H1 (cell line): ENCODE measurements around the gene BCAS3. TPM values are rescaled to one million over a fixed set of nuclear protein-coding genes. Genes with fewer than 3 reads are reported as not detected.

Experiments used
- CTCF ChIA-PET: fragments of 300-600 bp; sonication (Branson Sonifier 250); formaldehyde crosslinking; loops from one replicate; lab custom pipeline; 2021; ENCODE audit not compliant: partially characterized antibody; lab: Charles Lee
- POLR2A ChIA-PET: fragments of 300-600 bp; sonication (Branson Sonifier 250); formaldehyde crosslinking; loops from one replicate; lab custom pipeline; 2021; ENCODE audit warnings: inconsistent platforms; ENCODE audit not compliant: partially characterized antibody; lab: Charles Lee
- DNase-seq, 2 experiments: peaks; one replicate each; pipeline versions ENCODE4 v3.0.0 to v3.0.0-alpha.2; 2010 to 2022; ENCODE audit warnings: low spot score in 2 of 2, low read depth in 1 of 2, mixed read lengths in 1 of 2
- FAIRE-seq: peaks from 2 replicates; lab custom pipeline; 2011; peaks lifted over from hg19 to GRCh38; lab: Jason Lieb, UNC
- H2AFZ ChIP-seq: 2 replicates; pipeline ENCODE4 v1.8.1; 2012; ENCODE audit warnings: low read length, inconsistent platforms
- H2AK5ac ChIP-seq: 2 replicates; pipeline ENCODE4 v1.6.1; 2013; ENCODE audit warnings: low read depth, low read length
- H2BK120ac ChIP-seq: replicated peaks from 2 replicates; pipeline ENCODE3; 2013; ENCODE audit warnings: low read depth, low read length, inconsistent platforms
- H2BK12ac ChIP-seq: 2 replicates; pipeline ENCODE4 v1.6.1; 2013; ENCODE audit warnings: low read depth, low read length
- H2BK15ac ChIP-seq: 2 replicates; pipeline ENCODE4 v1.6.1; 2013; ENCODE audit warnings: low read length
- H2BK20ac ChIP-seq: 2 replicates; pipeline ENCODE4 v1.6.1; 2013; ENCODE audit warnings: low read length
- H2BK5ac ChIP-seq: 2 replicates; pipeline ENCODE4 v1.6.1; 2013; ENCODE audit warnings: low read depth, low read length
- H3K14ac ChIP-seq: 2 replicates; pipeline ENCODE4 v1.6.1; 2013; ENCODE audit warnings: inconsistent platforms; ENCODE audit not compliant: insufficient read length
- H3K18ac ChIP-seq: 2 replicates; pipeline ENCODE4 v1.6.1; 2013; ENCODE audit warnings: low read length; ENCODE audit errors: extremely low read depth
- H3K23ac ChIP-seq: 2 replicates; pipeline ENCODE4 v1.6.1; 2013; ENCODE audit warnings: inconsistent platforms; ENCODE audit not compliant: insufficient read length
- H3K23me2 ChIP-seq: 2 replicates; pipeline ENCODE4 v1.6.1; 2013; ENCODE audit warnings: low read depth, low read length
- H3K27ac ChIP-seq: 2 replicates; pipeline ENCODE4 v1.6.1; 2011; ENCODE audit warnings: low read depth, low read length, inconsistent platforms
- H3K27me3 ChIP-seq, 4 experiments: replicated peaks in 1 of 4; 1 replicate in 1 of 4; 2 replicates in 3 of 4; pipeline versions ENCODE4 v1.6.1 to v1.8.1; 2011 to 2013; ENCODE audit warnings: low read length in 3 of 4, mild to moderate bottlenecking in 3 of 4, inconsistent platforms in 2 of 4, mixed read lengths in 2 of 4, moderate library complexity in 1 of 4; ENCODE audit not compliant: control insufficient read depth in 3 of 4, insufficient read depth in 3 of 4; ENCODE audit errors: extremely low read depth in 1 of 4
- H3K36me3 ChIP-seq, 4 experiments: 2 replicates each; pipeline versions ENCODE4 v1.6.1 to v1.8.1; 2011 to 2013; ENCODE audit warnings: mild to moderate bottlenecking in 4 of 4, low read length in 3 of 4, moderate library complexity in 2 of 4, control low read depth in 1 of 4, inconsistent platforms in 1 of 4; ENCODE audit not compliant: insufficient read depth in 4 of 4, control insufficient read depth in 2 of 4
- H3K4ac ChIP-seq: replicated peaks from 2 replicates; pipeline ENCODE3; 2013; ENCODE audit warnings: low read length, low read depth, mixed read lengths, inconsistent platforms; ENCODE audit not compliant: insufficient read length
- H3K4me1 ChIP-seq, 4 experiments: replicated peaks in 1 of 4; 1 replicate in 1 of 4; 2 replicates in 3 of 4; pipeline versions ENCODE4 v1.6.1 to v1.8.1; 2011 to 2013; ENCODE audit warnings: low read length in 3 of 4, inconsistent platforms in 2 of 4, mixed read lengths in 1 of 4; ENCODE audit not compliant: insufficient read depth in 4 of 4, control insufficient read depth in 3 of 4
- H3K4me2 ChIP-seq, 2 experiments: 2 replicates each; pipeline versions ENCODE4 v1.6.1 to v1.8.1; 2011 to 2013; ENCODE audit warnings: low read depth in 2 of 2, low read length in 2 of 2, control low read depth in 1 of 2, inconsistent platforms in 1 of 2, mild to moderate bottlenecking in 1 of 2; ENCODE audit not compliant: insufficient read depth in 1 of 2
- H3K4me3 ChIP-seq, 4 experiments: fragments of 200-600, 300-600 bp in 1 of 4; sonication (generic), shearing (Covaris generic), sonication (Bioruptor Twin) in 1 of 4; 2 replicates each; pipeline versions ENCODE4 v1.5.1 to v1.8.1; 2011 to 2016; ENCODE audit warnings: low read length in 4 of 4, low read depth in 3 of 4, control low read depth in 2 of 4, inconsistent platforms in 2 of 4, mild to moderate bottlenecking in 2 of 4, mixed read lengths in 1 of 4, moderate library complexity in 1 of 4; ENCODE audit not compliant: insufficient read depth in 2 of 4; ENCODE audit errors: extremely low read depth in 1 of 4
- H3K56ac ChIP-seq: replicated peaks from 2 replicates; pipeline ENCODE3; 2013; ENCODE audit warnings: low read depth, mild to moderate bottlenecking, mixed read lengths, low read length, inconsistent platforms; ENCODE audit not compliant: insufficient read length
- H3K79me1 ChIP-seq: 2 replicates; pipeline ENCODE4 v1.6.1; 2013; ENCODE audit warnings: low read depth, low read length, control low read depth
- H3K79me2 ChIP-seq, 2 experiments: 2 replicates each; pipeline versions ENCODE4 v1.6.1 to v1.8.1; 2012 to 2013; ENCODE audit warnings: low read length in 2 of 2, mild to moderate bottlenecking in 2 of 2, inconsistent platforms in 1 of 2; ENCODE audit not compliant: insufficient read depth in 2 of 2, control insufficient read depth in 1 of 2
- H3K9ac ChIP-seq, 4 experiments: replicated peaks in 1 of 4; 1 replicate in 1 of 4; 2 replicates in 3 of 4; pipeline versions ENCODE4 v1.6.1 to v1.8.1; 2011 to 2013; ENCODE audit warnings: low read depth in 3 of 4, low read length in 3 of 4, control low read depth in 2 of 4, mild to moderate bottlenecking in 2 of 4, moderate library complexity in 2 of 4, inconsistent platforms in 1 of 4; ENCODE audit errors: extremely low read depth in 1 of 4
- H3K9me3 ChIP-seq, 2 experiments: 2 replicates each; pipeline versions ENCODE4 v1.6.1 to v1.8.1; 2012 to 2013; ENCODE audit warnings: mild to moderate bottlenecking in 2 of 2, moderate library complexity in 2 of 2, control low read depth in 1 of 2, inconsistent platforms in 1 of 2, low read depth in 1 of 2, low read length in 1 of 2, mixed read lengths in 1 of 2; ENCODE audit not compliant: insufficient read depth in 2 of 2
- H4K20me1 ChIP-seq, 2 experiments: replicated peaks in 1 of 2; 2 replicates each; pipeline versions ENCODE3 to v1.8.1; 2011 to 2013; ENCODE audit warnings: inconsistent platforms in 2 of 2, low read length in 2 of 2, mild to moderate bottlenecking in 1 of 2; ENCODE audit not compliant: insufficient read depth in 2 of 2, control insufficient read depth in 1 of 2
- H4K5ac ChIP-seq: 2 replicates; pipeline ENCODE4 v1.6.1; 2013; ENCODE audit warnings: low read length, low read depth, mixed read lengths, inconsistent platforms; ENCODE audit not compliant: insufficient read length
- H4K8ac ChIP-seq: 2 replicates; pipeline ENCODE4 v1.8.0; 2013; ENCODE audit warnings: mild to moderate bottlenecking, moderate library complexity, low read length, inconsistent platforms; ENCODE audit not compliant: insufficient read depth; ENCODE audit errors: extremely low read depth
- H4K91ac ChIP-seq: replicated peaks from 2 replicates; pipeline ENCODE3; 2013; ENCODE audit warnings: low read length, mixed read lengths, inconsistent platforms; ENCODE audit not compliant: insufficient read length
- BACH1 ChIP-seq: IDR thresholded peaks from 2 replicates; pipeline ENCODE4 v1.6.1; 2012; ENCODE audit warnings: low read length, improper control_type of control experiment
- POLR2A ChIP-seq, 2 experiments: IDR thresholded peaks; 1 replicate in 1 of 2; 2 replicates in 1 of 2; pipeline ENCODE4 v1.6.1; 2011; ENCODE audit warnings: low read depth in 2 of 2, low read length in 2 of 2, mild to moderate bottlenecking in 2 of 2; ENCODE audit errors: control extremely low read depth in 1 of 2
- SP1 ChIP-seq: IDR thresholded peaks from 2 replicates; pipeline ENCODE4 v1.6.1; 2011; ENCODE audit warnings: low read depth, low read length
- WGBS, 2 experiments: shearing (Covaris generic) in 1 of 2; methylation state at CpG; one replicate each; pipeline versions ENCODE4 v1.1.6 to v1.1.7; 2013 to 2015; ENCODE audit warnings: low lambda C conversion rate in 2 of 2, mixed read lengths in 2 of 2, inconsistent platforms in 1 of 2, low coverage in 1 of 2, missing lambda C conversion rate in 1 of 2; ENCODE audit not compliant: insufficient replicate concordance in 2 of 2, insufficient coverage in 1 of 2, insufficient read length in 1 of 2; ENCODE audit errors: extremely low coverage in 1 of 2, missing lambda C conversion rate in 1 of 2; 5-methylcytosine and 5-hydroxymethylcytosine counted together
- polyA plus RNA-seq, 7 experiments: library from polyadenylated mRNA; depleted of rRNA in 3 of 7; stranded (reverse) in 5 of 7; unstranded in 2 of 7; fragments of >200 nt in 5 of 7; fragments of 200-250 nt in 2 of 7; gene quantifications; 1 replicate in 5 of 7; 2 replicates in 1 of 7; 4 replicates in 1 of 7; pipeline versions ENCODE4 v1.2.1 to v1.2.3, GENCODE V29; 2011 to 2013; ENCODE audit warnings: missing spikeins in 2 of 7, mixed read lengths in 2 of 7
- total RNA-seq: library from RNA; stranded (reverse); fragmentation: NEBNext Ultra II Directional; extraction: Animal tissue kit (Norgen Biotek cat#: 25700); gene quantifications from 2 replicates; pipeline ENCODE4 v1.2.1, GENCODE V29; 2021

The BCAS3 gene
- total and polyA plus RNA-seq, 2 of the 8 experiments (the other 6 are each of a cell fraction or from before 2014, with no cell fraction given) = 9.9 to 13.3 TPM

DNA sequence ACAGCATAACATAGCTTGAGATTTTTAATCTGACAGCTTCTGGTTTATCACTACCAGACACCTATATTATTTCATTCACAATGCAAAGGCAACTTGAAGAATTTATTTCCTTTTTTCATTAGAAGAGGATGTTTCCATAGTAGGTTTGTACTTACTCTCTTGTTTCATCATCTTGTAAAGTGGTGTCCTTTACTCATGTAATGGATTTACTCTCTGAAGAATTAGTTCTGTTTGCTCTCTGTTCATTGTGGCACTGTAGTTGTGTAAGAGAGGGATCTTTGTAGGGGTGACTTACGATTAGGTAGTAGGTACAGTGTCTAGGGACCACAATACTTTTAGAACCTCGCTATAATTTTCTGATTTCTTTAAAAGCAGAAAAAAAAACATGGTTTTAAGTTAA, 256.1 kb downstream of the BCAS3 start:
- Histone ChIP-seq H3K14ac (no peak overlapping the region), H3K79me1 (no peaks in the 10 kb centered on the region), H3K27me3 (no peaks in the 10 kb centered on the region), H3K56ac (no peak overlapping the region), H3K79me2 (no peaks in the 10 kb centered on the region), H3K27ac (no peak overlapping the region), H3K4me1 (peaks cover 0 to 3% (median 0%) of the 10 kb centered on the region in 4 experiments; a peak in 1 of 7 replicates), H2BK120ac (no peak overlapping the region), H3K23me2 (no peaks in the 10 kb centered on the region), H3K4ac (no peak overlapping the region), H3K9ac (no peak overlapping the region), H4K8ac (no peak overlapping the region), H2BK5ac (no peak overlapping the region), H3K9me3 (no peaks in the 10 kb centered on the region), H3K23ac (no peak overlapping the region), H3K36me3 (no peaks in the 10 kb centered on the region), H3K4me2 (no peak overlapping the region), H2BK15ac (no peak overlapping the region), H4K20me1 (no peaks in the 10 kb centered on the region), H3K18ac (no peak overlapping the region), H2BK12ac (no peak overlapping the region), H4K91ac (no peak overlapping the region), H2AK5ac (no peak overlapping the region), H3K4me3 (no peak overlapping the region), H2AFZ (no peak overlapping the region), H2BK20ac (no peak overlapping the region), H4K5ac (no peak overlapping the region)
- ChIA-PET POLR2A (no interaction called here), CTCF (interaction anchor here (0.6 kb wide), 1 partner anchor 126 kb away, joined by 3 read pairs; no protein-coding TSS in a partner anchor)
- DNase-seq = no peak
- WGBS, 2 experiments = 97% methylated on average over 2 of the region's 2 CpGs; no CpG with 5 or more reads in 1 of the 2 experiments
- no peak for FAIRE-seq
- TF ChIP-seq SP1 (no peak), BACH1 (no peak), POLR2A (IDR thresholded peaks at IDR 0.05; ENCODE audit: control extremely low read depth in 1 of 2, low read depth in 2 of 2, low read length in 2 of 2) (no peak)
